GM18909 (cell line): ENCODE results near the gene INKA1.
A peak's percentile ranks its signal among the peaks of the same experiment; 100 is the strongest.

Experiments
- ATAC-seq: cut with Tn5 transposase; IDR thresholded peaks from one replicate; pipeline ENCODE4 v1.9.1; 2021; ENCODE audit warnings: mild to moderate bottlenecking; ENCODE audit not compliant: unreplicated experiment, poor library complexity

The INKA1 gene

GRCh38 chr3:49785565-49786356 lies 17.3 kb upstream of the INKA1 start:
- peak; percentile 55 for ATAC-seq

GRCh38 chr3:49786357-49787181 lies 16.5 kb upstream of the INKA1 start, which contains the start of gene IP6K1:
Gene IP6K1 (minus strand): TSS chr3:49786542. CDS start chr3:49748040, 38,502 bp downstream.
- peak; percentile 97 for ATAC-seq

- ATAC-seq: peak; percentile 2
Measured at GRCh38 chr3:49787182-49787464, 15.9 kb upstream of the INKA1 start.

GRCh38 chr3:49787536-49787935 lies 15.5 kb upstream of the INKA1 start:
- no peak for ATAC-seq

- no peak for ATAC-seq
Measured at GRCh38 chr3:49788056-49788455, 15.0 kb upstream of the INKA1 start.

GRCh38 chr3:49790626-49791411 lies 12.2 kb upstream of the INKA1 start:
- no peak for ATAC-seq

GRCh38 chr3:49791571-49791970 lies 11.5 kb upstream of the INKA1 start:
- no peak for ATAC-seq

GRCh38 chr3:49792371-49793150 lies 10.5 kb upstream of the INKA1 start:
- no peak for ATAC-seq

GRCh38 chr3:49793486-49794085 lies 9.5 kb upstream of the INKA1 start:
- no peak for ATAC-seq

- no peak for ATAC-seq
Measured at GRCh38 chr3:49794431-49794830, 8.6 kb upstream of the INKA1 start.

- ATAC-seq: no peak
Measured at GRCh38 chr3:49794926-49795905, 7.8 kb upstream of the INKA1 start.

- no peak for ATAC-seq
Measured at GRCh38 chr3:49799105-49799504, 4.0 kb upstream of the INKA1 start.

GRCh38 chr3:49799761-49800160 lies 3.3 kb upstream of the INKA1 start, which contains the start of gene CDHR4:
Gene CDHR4 (minus strand): TSS chr3:49799873. CDS start chr3:49799812, 61 bp downstream.
- ATAC-seq: no peak

GRCh38 chr3:49801160-49801559 lies 1.9 kb upstream of the INKA1 start:
- ATAC-seq: no peak

- peak; percentile 12 for ATAC-seq
Measured at GRCh38 chr3:49803465-49804140, 542 bp downstream of the INKA1 start.

- no peak for ATAC-seq
Measured at GRCh38 chr3:49804141-49805041, 1.3 kb downstream of the INKA1 start.

GRCh38 chr3:49805367-49805782 lies 2.3 kb downstream of the INKA1 start:
- ATAC-seq: no peak
